ENCODE results near the gene FANCG.

The FANCG gene

GRCh38 chr9:35060548-35061207, 19.1 kb downstream of the FANCG start:
- DNase-seq (ENCODE audit: low spot score), result no peak

- DNase-seq (ENCODE audit: low spot score), result no peak
Observed at GRCh38 chr9:35059438-35059837, 20.3 kb downstream of the FANCG start.

DNA sequence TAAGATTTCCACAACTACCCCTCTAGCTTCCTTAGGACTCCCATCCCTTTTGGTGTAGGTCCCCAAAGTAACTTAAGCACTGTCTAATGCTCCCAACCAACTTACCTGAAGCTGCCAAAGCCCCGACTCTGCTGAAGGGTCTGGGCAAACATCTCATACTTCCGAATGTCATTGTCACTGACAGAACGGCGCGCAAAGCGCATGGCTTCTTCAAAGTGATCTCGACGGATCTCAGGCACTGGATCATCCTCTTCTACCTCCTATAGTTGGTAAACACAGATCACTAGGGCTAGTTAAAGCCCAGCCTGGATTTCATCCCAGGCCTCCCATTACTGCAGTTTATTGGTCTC, 22.5 kb downstream of the FANCG start:
- DNase-seq (ENCODE audit: low spot score), result no peak

DNA sequence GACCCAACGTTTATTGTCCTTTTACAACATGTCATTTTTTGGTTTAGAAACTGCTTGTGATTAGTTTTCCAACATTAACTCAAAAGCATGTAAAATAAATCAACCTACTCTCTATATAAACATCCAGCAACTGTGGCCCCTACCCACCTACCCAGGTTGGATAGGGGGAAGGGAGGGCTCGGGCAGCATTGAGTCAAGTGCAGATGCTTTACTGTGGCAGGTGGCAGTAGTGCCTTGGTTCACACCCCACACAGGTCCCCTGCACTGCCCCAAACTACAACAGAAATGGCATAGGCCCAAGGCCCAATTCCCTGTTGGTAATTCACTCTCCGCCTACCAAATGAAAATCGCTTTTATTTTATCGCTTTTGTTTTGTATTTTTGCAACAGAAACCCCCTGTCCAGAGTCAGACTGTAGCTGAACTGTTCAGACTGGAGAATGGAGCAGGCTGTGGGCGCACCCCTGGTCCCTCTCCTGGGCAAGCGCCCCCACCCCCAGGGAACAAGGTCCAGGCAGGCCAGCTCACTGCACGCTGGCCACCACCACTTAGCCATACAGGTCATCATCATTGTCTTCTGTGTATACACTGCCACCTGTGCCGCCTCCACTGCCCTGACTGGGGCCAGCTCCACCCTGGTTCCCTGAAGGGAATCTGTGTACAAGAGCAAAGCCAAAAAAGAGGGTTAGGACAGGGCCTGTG, 23.0 kb downstream of the FANCG start:
- no peak for DNase-seq (ENCODE audit: low spot score)

- no peak for DNase-seq (ENCODE audit: low spot score)
Observed at GRCh38 chr9:35054871-35055644, 24.7 kb downstream of the FANCG start.

DNA sequence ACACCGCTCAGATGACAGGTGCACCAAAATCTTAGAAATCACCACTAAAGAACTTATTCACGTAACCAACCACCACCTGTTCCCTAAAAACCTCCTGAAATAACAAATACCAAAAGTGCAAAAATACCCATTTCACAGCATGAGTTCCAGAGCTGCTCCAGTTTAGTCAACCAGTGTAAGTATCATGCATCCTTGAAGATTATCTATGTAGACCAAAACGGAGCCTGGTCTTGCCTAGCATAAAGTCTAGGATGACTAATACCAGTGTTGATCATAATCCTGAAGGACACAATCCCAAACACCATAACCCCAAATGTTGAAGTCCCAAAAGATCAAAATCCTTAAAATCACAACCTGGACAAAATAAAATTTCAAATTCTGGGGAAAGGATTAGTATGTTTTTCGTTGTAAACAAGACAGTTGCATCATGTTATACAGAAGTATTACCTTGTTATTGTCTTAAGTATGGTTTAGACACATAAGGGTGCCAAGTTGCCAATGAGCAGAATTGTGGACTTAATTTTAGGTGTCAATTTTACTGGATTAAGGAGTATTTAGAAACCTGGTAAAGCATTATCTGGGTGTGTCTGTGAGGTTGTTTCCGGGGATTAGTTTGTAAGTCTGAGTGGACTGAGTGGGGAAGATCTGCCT, 25.4 kb downstream of the FANCG start:
- DNase-seq (ENCODE audit: low spot score), result no peak

DNA sequence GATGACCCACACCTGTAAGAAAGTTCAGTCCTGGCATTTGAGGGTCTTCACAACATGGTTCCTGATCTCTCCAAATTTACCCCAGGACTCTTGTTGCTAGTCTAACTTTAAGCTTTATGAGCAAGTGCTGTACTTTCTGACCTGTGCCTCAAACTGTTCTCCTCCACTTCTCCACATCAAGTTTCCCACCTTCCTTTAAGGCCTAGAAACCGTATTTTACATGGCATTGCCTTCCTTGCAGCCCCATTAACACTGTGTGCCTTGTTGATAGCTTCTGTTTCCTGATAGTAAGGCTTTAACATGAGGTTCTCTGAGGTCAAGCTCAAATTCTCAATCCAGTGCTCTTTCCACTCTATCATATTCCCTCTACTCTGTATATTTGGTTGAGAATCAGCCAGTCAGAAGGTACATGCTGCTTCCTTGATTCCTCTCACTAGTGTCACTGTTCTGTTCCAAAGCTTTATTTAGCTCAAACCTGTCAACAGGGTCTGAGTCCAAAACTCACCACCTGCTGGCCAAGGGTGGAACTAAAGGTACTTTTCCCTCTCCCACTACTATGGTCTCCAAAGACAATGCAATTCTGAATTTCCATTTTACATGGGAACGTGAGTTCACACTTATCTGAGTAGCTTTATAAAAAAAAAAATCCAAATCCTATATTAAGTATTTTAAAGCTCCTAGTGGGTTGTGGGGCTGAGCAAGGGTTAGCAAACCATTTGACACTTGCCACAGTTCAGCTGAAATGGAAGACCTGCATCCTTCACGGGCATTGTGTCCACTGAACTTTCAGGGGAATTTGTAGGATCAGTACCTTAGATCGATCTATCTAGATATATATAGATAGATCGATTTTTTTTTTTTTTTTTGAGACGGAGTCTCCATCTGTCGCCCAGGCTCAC, 28.4 kb downstream of the FANCG start:
- DNase-seq (ENCODE audit: low spot score), result peak; percentile 70

GRCh38 chr9:35048511-35048910, 31.2 kb downstream of the FANCG start:
- no peak for DNase-seq (ENCODE audit: low spot score)

DNA sequence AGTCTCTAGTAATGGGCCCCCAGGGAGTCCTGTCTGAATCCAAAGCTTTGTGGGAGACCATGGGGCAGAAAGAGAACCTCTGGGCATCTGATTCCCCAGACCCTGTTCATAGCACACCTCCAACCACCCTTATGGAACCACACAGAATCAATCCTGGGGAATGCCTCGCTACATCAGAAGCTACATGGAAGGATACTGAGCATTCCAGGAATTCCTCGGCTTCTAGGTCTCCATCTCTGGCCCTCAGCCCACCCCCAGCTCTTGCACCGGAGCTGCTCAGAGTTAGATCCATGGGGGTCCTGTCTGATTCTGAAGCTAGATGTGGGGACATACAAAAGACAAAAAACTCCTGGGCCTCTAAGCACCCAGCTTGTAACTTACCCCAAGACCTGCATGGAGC, 35.7 kb downstream of the FANCG start:
- DNase-seq (ENCODE audit: low spot score), result no peak

DNA sequence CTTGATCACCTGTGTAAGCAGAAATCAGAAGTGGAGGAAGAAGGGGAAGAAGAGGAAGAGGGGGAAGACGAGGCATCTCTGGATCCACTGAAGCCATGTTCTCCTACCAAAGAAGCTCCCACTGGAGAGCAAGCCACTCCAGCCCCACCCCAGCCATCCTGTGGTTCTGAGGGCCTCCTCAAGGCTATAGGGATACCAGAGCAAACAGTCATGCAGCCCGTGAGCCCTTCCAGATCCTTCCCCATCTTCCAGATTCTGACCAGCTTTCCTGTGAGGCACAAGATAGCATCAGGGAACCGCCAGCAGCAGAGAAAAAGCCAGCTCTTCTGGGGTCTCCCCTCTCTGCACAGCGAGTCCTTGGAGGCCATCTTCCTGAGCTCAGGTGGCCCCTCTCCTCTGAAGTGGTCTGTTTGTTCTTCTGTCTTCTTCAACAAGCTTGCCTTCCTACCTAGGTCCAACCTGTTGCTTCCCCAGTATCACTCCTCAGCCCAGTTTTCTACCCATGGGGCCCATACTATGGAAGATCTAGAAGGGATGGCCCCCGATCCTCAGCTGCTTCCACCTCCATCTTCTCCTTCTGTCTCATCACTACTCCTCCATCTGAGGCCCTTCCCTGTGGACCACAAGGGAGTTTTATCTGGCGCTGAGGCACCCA, 36.7 kb downstream of the FANCG start:
- DNase-seq (ENCODE audit: low spot score), result no peak

DNA sequence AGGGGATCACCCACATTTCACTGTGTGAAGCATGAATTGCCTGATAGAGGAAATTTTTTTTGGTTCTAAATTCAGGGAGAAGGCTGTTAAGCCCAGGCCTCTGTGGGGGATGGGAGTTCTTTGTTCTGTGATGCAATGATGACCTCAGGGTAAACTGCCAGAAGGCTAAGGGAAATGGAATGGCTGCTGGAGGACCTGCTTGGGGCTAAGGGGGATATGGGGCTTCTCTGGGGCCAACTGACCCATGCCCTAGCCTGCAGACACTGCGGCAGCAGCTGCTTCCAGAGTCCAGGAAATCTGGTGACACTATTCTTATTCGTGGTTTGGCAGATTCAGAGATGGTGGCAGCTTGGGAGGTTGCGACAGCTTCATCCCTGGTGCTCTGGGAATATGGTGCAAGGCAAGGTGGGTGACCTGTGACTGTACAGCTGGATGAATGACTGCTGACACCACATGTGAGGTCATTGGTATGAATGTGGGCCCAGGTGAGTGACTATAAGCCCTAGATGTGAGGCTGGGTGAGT, 37.6 kb downstream of the FANCG start:
- DNase-seq (ENCODE audit: low spot score), result no peak

DNA sequence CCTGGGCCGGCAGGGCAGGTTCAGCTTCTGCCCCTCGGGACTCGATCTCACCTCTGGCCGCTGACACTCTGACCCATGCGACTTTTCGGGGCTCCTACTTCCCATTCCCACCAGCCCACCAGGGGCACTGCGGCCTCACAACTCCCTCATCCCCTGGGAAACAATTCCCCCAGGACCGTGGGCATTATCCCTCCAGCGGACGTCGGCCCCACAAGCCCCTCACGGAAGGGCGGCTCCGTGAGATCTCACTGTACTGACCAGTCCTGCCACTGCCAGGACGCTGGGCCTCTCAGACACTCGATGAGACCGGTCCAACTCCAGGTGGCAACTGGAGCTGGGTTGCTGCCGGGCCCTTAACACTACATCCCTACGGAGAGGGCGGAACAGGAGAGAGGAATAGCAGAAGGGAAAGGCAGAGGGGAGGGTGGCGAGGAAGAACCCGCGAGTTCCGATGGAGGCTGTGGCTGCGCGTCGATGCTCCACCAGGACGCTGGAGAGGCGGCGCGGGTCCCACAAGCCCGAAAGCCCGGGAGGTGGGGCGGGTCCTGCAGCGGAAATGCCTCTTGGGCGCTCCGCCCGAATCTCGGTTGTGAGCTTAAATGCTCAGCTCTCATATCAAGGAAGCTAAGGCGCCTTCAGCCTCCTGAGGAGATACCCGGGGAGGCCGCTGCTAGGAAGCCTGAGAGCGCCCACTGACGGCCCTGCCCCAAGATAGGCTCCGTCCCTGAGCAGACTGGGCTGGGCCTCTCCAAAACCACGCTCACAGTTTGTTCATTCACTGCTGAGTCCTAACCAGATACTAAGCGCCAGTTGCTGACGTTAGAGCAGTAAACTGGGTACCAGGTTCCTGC, 43.7 kb downstream of the FANCG start:
- DNase-seq (ENCODE audit: low spot score), result no peak

DNA sequence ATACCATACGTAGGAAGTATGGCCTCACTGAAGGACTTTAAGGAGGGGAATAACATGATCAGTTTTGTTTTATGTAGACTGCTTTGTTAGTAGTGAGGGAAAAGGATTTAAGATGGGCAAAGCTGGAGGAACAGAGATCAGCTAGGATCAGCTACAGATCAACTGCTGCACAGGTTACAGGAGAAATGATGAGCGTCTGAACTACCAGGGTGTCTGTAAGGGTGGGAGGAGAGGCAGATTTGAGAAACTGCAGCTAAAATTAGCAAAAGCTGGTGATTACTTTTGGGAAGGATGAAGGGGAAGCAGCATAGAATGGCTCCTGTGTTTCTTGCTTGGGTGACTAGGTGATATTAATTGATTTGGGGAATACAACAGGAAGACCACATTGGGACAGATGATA, 46.6 kb downstream of the FANCG start:
- no peak for DNase-seq (ENCODE audit: low spot score)

DNA sequence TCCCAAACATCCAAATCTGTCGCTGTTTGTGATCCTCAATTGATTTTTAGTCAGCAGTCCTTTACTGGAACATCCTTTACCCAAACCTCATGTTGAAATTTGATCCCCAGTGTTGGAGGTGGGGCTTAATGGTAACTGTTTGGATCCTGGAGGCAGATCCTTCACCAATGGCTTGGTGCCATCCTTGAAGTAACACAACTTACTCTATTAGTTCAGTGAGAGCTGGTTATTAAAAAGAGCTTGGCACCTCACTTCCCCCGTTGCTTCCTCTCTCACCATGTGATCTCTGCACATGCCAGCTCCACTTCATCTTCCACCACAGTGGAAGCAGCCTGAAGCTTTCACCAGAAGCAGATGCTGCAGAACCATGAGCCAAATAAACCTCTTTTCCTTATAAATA, 49.9 kb downstream of the FANCG start:
- no peak for DNase-seq (ENCODE audit: low spot score)

DNA sequence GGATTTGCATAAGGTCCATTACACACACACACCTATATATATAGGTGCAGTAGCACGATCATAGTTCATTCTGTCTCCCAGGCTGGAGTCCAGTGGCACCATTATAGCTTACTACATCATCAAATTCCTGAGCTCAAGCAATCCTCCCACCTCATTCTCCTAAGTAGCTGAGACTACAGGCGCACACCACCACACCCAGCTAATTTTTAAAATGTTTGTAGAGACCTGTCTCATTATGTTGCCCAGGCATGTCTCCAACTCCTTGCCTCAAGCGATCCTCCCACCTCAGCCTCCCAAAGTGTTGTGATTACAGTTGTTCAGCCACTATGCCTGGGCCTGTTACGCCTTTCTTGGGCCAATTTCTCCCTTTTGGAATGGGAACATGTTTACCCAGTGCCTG, 50.5 kb downstream of the FANCG start:
- no peak for DNase-seq (ENCODE audit: low spot score)

DNA sequence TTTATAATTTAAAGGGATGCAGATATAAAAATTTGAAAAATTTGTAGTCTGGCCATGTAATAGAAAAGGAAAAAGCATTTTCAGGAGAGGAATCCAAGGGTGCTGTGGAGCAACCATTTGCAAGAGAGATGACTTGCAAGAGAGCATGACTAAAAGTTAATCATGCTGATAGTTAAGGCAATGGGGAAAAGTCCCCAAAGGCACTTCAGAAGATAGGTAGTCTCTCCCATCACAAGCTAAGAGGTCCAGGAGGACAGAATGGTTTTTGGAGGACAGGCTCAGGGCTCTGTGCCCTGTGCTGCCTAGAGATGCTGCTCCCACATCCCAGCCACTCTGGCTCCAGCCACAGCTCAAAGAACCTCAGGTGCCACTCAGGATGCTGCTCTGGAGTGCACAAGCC, 51.4 kb downstream of the FANCG start:
- DNase-seq (ENCODE audit: low spot score), result no peak

DNA sequence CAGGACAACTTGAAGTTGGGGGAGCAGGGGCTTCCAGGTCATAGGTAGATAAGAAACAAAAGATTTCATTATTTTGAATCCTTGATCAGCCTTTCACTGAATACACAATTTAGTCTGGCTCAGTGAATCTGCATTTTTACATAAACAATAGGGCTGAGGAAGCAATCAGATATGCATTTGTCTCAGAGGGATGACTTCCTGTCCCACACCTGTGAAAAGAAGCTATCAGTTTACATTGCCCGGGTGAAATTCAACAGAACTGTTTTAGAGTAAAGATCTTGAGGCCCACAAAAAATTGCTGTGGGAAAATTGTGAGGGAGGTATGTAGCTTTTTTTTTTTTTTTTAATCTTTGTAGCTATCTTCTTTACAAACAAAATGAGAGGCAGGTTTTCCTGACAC, 51.9 kb downstream of the FANCG start:
- no peak for DNase-seq (ENCODE audit: low spot score)

DNA sequence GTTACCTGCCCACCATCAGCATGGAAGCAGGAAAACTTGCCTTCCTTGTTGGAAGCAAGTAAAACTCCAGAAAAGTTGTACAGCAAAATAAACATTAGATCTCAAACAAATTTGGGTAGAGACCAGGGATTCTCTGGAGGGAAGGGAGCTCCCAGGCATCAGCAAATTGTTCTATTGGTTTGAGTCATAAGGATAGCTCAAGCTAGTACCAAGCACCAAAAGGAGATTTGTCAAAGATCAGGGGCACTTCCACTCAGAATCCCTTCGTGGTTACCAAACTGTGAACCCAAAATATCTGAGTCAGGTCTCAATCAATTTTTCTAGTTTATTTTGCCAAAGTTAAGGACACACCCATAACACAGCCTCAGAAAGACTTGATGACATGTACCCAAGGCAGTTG, 52.4 kb downstream of the FANCG start:
- DNase-seq (ENCODE audit: low spot score), result no peak

DNA sequence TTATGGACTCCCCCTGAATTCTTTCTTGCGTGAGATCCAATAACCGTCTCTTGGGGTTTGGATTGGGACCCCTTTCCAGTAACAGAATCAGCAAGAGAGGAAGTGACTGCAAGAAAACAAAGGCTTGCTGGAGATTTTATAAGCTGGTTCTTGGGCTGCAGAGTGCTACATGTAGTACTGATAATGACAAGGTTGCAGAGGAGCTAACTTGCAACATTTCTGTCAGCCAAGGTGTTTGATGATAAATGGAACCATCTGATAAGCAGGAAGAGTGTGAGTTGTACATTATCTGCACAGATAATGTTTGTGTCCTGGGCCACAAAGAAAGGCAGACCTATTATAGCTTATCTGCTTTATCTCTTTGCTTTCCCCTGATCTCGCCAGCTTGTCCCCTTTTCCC, 53.1 kb downstream of the FANCG start:
- no peak for DNase-seq (ENCODE audit: low spot score)
